NOMO-1 treated with dmso at 0.1 percent for 144 hours (cell line): ENCODE measurements around the gene FAM83C.

ENCODE experiments used
- DNase-seq: peaks from one replicate; lab custom pipeline; 2025; ENCODE audit not compliant: unreplicated experiment; lab: John Stamatoyannopoulos, UW

The FAM83C gene

GRCh38 chr20:35238735-35239134, 53.5 kb downstream of the FAM83C start:
- no peak for DNase-seq

- DNase-seq: peak; percentile 71
Measured at GRCh38 chr20:35238170-35238569, 54.1 kb downstream of the FAM83C start.

- no peak for DNase-seq
Measured at GRCh38 chr20:35237486-35237885, 54.7 kb downstream of the FAM83C start.

- DNase-seq: no peak
Measured at GRCh38 chr20:35235881-35236280, 56.3 kb downstream of the FAM83C start.
